NCI-H345 treated with DMSO at 0.1 percent for 48 hours (cell line): ENCODE data around the gene CLTB.

Experiments used
- DNase-seq: peaks from one replicate; lab custom pipeline; 2025; ENCODE audit not compliant: unreplicated experiment; lab: John Stamatoyannopoulos, UW

Gene CLTB

DNA sequence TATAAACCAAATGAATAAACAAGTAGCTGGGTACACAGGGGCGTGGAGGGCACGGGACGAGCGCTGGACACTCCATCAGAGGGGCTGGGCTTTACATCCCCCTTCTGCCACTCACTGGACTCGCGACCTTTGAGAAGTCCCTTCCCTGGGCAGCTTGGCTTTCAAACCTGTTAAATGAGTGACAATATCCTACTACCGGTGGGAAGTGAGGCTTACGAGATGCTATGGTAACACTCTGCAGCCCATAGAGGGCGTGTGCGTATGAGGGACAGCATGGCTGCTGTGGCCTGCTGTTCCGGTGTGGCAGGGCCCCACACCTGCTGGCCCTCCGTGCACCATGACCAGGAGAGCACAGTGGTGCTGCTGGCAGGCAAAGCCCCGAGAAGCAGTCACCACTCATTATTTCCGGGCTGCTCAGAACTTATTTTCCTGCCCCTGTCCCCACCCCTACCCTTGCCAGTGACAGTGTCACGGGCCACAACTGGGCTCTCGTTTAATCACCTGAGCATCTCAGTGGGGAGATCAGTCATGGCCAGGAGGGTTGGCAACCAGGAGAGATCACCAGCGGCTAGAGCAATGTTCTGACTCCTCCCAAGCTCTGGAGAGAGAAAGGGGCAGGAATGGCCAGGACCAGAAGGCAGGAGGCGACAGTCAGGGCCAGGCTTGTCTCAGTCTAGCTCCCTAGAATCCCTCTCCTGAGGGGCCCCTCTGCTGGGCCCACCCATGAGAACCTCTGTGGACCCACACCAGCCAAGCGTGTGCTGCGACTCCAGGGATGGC lies 10.5 kb downstream of the CLTB start:
- no peak for DNase-seq

DNA sequence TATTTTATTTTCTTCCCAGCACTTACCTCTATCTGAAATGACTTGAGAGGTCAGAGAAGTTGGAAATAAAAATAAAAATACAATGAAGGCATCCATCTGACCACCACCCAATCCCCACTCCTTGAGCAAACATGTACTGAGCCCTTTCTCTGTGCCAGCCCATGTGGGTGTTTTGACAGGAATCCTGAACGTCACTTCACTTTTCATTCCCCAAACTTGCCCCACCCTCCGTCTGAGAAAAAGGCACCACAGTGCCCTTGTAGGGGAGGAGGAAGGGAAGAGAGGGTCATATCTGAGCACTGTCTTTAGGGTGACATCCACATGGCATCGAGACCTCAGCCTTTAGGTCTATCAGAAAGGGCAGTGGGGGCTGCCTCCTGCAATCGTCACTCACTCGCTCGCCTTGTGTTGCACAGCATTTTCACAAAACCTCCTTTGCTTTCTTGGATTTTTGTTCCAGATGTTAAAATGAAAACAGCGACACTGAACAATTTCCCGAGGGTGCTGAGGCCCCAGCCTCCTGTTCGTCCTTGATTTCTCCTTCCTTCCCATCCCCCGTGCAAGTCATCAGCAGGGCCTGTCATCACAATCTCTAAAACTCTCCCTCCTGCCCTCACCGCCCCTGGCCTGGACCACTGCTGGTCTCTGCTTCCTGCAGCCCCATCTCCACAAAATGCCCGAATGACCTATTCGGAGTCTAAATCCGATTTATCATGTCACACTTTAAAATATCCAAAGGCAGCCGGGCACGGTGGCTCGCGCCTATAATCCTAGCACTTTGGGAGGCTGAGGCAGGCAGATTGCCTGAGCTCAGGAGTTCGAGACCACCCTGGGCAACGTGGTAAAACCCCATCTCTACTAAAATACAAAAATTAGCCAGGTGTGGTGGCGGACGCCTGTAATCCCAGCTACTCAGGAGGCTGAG lies 14.8 kb downstream of the CLTB start:
- DNase-seq = no peak

DNA sequence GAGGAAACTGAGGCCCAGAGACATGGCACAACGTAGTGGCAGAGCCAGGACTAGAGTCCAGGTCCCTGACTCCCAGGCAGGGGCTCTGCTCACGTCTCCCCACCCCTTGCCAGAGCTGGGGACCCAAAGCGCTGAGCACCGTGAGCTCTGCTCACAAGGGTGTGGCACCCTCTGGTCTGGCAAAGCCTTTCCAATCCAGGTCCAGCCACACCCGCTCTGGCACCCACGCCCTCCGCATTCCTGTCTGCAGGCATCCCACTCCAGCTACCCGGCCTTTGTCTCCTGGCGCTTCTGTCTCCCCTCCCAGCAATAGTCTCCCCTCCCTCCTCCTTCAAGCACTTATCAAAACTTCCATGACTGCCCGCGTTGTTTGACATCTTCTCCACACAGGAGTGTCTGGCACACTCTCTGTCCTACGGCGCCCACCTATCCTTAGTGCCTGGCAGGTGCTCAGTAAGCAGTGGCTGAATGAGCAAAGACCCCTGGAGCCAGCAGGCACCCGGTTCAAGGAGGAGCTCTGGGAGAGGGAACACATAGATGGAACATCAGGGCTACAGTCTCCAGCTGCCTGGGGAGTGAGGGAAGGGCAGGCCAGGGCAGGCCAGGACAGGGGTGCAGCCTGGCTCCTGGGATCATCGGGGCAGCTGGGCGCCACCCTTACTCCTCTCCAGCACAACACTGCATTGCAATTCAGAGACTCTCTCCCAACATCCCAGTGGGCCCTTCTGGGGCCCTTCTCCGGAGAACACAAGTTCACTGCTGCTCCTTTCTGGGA lies 15.8 kb downstream of the CLTB start:
- no peak for DNase-seq

DNA sequence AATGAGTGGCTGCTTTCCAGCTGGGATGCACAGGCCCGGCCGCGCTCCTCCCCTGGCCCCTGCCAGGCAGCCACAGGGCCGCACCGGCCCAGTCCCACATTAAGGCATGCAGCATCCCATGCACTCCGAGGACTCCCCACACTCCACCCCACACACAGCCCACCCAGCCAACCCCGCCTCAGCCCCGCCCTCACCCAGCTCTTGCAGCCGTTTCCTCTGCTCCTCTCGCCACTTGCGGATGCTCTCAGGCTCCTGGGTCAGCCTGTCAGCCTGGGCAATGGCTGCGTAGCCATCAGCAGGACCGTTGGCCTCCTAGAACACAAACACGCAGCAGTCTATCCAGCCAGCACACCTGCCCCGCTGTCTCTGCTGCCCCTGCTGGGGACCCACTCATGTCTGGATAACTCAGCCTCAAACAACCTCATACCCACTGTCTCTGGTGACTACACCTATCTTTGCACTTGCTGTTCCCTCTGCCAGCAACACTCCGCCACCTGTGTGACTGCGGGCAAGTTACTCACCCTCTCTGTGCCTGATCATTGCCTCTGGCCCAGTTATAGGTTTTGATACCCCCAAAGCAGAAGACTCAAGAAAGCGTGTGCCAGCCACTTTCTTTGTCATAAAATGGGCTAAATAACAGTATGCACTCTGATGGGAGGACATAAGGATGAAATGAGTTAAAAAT lies 18.5 kb downstream of the CLTB start:
- no peak for DNase-seq

DNA sequence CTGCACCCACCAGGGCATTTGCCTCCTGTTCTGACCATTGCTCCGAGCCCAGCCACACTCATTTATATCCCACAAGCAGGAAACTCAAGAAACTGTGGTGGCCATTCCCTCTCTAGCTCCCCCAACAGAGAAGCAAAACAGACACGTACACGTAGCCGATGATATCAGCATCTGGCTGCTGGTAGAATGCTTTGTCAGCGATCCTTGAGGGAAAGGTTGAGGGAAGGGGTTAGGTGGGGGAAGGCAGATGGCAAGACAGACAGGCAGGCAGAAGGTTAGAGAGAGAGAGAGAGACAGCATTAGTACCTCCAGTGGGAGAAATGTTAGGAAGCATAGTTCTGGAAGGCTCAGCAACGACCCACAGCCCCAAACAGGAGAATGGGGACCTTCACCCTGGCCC lies 20.0 kb downstream of the CLTB start:
- DNase-seq = no peak

DNA sequence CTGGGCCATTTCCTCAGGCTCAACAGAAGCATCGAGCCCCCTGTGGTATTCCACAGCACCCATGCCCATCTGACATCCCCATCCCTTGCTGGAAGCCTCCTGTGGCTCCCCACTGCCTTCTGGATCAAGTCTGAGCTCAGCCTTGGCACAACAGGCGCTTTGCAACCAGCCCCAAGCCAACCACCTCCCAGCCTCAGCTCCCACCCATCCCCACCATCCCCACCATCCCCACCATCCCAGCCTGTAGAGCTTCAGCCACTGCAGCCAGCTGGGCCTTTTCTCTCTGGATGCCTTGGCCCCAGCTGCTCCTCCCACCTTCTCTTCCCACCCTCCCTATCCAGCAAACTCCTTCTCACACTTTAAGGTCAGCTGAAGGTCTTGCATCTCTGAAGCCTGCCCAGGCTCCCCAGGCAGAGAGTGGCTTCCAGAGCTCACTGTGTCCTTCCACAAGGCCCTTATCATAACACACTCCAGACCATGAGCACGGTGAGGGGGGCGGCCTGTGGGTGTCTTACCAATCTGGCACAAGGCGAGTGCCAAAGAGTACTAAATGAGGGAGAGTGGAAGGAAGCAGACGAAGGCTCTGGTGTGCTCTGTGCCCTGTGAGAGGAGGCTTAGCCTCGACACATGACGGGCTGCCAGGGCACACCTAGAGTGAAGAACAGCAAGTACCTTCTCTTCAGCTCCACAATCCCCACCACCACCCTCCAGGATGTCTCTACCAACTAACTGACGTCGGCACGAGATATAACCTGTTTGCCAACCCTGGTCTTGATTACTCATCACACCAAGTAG lies 21.3 kb downstream of the CLTB start:
- DNase-seq = no peak

DNA sequence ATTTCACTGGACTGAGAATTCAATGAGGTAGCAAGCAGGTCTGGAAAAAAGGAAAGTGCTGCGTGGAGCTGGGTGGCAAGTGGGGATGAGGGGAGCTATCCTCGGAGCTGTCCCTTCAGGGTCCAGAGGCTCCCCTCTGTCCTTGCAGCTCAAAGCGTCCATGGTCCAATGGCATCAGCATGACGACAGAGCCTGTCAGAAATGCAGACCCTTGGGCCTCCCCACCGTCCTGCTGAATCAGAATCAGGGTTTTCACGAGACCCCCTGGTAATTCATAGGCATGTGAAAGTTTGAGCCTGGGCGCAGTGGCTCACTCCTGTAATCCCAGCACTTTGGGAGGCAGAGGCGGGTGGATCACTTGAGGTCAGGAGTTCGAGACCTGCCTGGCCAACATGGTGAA lies 22.2 kb downstream of the CLTB start:
- no peak for DNase-seq

DNA sequence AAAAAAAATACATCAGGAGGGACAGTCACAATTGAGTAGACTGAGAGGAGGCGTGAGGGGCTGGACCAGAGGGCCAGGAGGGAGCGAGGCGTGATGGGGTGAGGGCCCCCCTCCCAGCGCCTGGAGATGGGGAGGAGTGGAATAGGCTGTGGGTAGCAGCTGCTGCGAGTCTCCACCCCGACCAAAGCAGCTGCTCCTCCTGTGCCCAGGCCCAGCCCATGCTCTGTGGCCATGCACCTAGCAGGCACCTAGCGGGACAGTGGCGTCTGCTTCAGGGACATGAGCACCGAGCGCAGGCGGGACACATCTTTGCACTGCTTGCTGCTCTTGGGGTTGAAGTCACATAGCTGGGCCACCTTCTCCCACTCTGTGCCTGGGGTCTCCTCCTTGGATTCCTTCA lies 23.8 kb downstream of the CLTB start:
- DNase-seq = no peak

DNA sequence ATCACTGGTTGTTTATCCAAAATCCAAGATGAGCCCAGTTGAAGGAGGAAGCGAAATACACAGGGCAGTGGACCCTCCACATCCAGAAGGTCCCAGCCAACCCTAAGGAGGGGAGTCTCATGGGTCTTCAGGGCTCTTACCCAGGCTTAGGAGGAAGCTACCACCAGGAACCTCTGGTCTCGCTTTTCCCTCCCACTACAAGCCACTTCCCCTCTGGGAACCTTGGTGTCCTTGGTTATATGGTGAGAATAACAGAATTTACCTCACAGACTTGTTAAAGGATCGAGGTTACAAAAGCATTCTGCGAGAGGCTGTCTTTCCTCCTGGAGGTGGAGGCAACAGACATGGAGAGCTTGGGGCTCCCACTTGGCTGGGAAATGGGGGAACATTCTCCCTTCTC lies 24.3 kb downstream of the CLTB start:
- no peak for DNase-seq

DNA sequence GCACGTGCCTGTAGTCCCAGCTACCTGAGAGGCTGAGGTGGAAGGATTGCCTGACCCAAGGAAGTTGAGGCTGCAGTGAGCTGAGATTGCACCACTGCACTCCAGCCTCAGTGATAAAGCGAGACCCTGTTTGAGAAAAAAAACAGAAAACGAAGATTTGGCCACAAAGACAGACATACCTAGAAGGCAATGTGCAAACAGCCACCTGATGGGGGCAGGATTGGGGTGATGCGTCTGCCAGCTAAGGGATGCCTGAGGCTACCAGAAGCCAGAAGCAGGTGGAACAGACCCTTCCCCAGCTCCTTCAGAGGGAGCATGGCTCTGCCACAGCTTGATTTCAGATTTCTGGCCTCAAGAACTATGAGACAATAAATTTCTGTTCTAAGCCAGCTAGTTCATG lies 24.9 kb downstream of the CLTB start:
- no peak for DNase-seq

DNA sequence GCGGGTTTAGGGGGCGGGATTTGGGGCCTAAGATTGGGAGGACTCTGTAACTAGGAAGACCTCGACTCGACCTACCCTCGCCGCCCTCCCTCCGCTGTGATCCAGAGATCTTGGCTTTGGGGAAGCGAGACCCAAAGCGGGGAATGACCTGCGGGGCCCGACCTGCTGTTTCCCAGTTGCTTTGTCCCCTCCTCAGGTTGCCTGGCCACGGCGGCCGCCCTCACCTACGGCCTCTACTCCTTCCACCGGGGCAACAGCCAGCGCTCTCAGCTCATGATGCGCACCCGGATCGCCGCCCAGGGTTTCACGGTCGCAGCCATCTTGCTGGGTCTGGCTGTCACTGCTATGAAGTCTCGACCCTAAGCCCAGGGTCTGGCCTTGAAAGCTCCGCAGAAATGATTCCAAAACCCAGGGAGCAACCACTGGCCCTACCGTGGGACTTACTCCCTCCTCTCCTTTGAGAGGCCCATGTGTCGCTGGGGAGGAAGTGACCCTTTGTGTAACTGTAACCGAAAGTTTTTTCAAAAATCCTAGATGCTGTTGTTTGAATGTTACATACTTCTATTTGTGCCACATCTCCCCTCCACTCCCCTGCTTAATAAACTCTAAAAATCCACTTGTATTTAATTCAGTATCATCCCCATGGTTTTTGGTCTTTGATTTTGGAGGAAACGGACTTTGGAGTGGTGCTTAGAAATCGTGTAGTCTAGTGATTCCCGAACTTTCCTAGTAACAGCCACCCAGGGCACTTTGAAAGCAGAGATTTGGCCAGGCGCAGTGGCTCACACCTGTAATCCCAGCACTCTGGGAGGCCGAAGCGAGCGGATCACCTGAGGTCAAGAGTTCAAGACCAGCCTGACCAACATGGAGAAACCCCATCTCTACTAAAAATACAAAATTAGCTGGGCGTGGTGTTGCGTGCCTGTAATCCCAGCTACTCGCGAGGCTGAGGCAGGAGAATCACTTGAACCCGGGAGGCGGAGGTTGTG lies 26.9 kb downstream of the CLTB start:
- peak; percentile 55 for DNase-seq

DNA sequence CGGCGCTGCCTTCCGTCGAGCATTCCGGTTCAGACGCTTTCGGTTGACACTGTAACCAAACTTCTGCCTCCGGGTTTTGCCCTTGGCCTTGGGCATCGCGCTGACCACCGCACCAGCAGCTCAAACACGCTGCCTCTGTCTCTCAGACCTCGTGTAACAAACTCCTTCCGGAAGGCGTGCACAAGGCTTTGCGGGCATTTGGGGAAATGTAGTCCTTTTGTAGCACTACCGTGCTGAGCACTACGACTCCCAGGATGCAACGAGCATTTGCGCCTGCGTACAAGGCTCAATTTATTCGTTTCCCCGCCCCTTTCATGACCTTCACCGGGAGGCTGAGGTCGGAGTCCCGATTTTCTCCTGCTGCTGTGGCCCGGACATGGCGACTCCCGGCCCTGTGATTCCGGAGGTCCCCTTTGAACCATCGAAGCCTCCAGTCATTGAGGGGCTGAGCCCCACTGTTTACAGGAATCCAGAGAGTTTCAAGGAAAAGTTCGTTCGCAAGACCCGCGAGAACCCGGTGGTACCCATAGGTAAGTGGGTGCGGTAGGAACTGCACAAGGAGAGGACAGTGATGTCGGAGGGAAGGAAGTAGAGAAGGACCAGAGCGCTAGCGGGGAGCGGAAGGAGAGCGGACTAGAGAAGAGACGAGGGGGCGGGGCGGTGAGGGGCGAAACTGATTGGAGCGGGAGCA lies 27.8 kb downstream of the CLTB start, which contains the start of the genes HIGD2A and NOP16:
Gene HIGD2A (plus strand): TSS at position 308 of the 691 bp plus-strand sequence. CDS start 69 bp downstream, at position 377.
Gene NOP16 (minus strand): TSS at position 155 of the 691 bp plus-strand sequence. CDS start 59 bp downstream, at position 96.
- DNase-seq = peak; percentile 97

DNA sequence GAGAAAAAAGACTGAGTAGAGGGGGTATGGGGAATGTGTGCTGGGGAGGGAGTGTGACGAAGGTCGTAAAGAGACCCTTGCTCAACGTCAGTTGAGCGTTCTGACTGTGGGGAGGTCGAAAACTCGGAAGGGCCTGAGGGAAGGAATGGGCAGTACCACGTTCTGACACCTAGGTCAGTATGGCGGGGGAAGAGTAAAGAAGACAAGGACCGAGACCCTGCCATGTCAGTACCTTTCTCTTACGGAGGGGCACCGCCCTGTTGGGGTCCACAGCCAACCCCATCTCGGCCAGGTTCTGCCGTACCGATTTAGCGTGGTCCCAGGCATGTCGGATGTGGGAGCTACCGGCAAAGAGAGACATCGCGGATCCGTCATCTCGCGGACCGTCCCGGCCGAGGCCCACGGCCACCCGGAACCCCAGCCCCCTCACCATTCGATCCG lies 28.3 kb downstream of the CLTB start:
- no peak for DNase-seq

DNA sequence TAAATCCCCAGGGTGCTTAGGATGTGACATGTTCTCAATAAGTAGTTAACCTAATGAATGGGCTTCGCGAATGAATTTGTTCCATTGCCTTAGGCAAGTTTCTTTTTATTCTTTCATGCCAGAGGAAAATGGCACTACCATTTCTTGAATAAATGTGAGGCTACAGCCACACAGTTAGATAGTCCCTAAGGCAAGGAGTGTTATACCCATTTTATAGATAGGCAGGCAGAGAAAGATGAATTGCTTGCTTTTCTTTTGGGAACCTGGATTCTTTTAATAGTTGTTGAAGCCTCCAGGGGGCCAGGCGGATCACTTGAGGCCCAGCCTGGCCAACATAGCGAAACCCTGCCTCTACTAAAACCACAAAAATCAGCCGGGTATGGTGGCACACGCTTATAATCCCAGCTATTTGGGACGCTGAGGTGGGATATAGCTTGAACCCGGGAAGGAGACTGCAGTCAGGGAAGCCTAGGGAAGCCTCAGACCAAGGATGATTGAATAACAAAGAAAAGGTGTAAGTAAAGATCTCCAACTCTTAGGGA lies 28.9 kb downstream of the CLTB start:
- DNase-seq = no peak

DNA sequence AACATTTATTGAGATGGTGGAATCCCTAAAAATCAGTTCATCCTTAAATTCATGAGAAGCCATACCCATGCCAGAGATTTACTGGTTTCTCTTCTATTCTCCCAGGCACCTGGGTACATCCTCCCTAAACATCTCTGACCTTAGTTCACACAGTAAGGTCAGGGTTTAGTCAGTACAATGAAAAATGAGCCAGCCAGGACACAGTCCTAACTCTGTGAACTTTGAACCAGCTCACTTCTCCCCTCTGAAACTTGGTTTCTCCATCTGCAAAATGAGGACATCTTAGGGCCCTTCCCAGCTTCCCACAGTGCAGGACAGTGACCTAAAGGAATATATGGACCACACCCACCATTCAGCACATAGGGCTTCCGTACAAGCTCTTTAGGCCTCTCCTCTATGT lies 29.8 kb downstream of the CLTB start:
- DNase-seq = no peak

DNA sequence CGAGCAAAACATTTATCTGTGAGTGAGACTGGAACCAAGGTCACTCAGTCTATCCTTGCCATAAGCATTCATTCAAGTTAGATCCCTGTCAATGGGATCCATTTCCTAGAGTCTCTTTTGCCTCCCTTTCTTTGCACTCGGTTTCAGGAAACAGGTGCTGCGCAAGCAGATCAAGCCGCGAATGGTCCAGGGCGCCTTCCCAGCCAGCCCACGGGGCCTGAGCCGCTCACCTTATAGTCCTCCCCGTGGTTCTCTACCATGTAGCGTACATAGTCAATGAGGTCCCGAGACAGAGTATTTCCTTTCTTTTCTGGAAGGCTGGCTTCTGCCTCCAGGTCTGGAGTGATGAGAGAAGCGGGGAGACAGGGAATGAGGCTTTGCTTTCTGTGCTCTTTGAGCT lies 31.3 kb downstream of the CLTB start:
- no peak for DNase-seq

DNA sequence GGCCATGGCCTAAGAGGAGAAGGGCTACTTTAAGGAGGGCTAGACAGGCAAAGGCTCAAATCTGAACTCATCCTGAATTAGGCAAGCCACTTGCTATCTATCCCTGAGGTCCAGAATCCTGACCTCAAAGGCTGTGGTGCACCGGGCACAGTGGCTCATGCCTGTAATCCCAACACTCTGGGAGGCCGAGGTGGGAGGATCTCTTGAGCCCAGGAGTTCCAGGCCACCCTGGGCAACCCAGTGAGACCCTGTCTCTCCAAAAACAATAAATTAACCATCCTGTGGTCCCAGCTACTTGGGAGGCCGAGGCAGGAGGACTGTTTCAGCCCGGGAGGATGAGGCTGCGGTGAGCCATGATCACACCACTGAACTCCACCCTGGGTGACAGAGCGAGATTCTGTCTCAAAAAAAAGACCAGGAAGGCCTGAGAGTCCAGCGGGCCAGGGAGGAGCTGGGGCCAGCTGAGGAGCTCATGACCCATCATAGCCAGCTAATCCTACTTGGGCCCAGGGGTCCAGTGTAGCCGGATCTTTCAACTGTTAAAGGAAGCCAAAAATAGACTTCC lies 31.9 kb downstream of the CLTB start:
- DNase-seq = no peak
